K562 (cell line): Measurements from ENCODE around the gene SIRT7. TPM values are rescaled to one million over a fixed set of nuclear protein-coding genes. Genes with fewer than 3 reads are reported as not detected.

ENCODE experiments used
- ATAC-seq: fragments of 200-7000 bp; cut with Tn5 transposase; 3 replicates; pipeline ENCODE4 v1.9.1; 2020; ENCODE audit warnings: moderate library complexity
- BruUV-seq: library from RNA; stranded (reverse); fragments of 400-500 nt; replicated peaks from 2 replicates; lab custom pipeline; 2021; lab: Mats Ljungman, UMichigan
- CTCF ChIA-PET: fragments of 300-600 bp; formaldehyde crosslinking; extraction: SDS; loops from one replicate; lab custom pipeline; 2021; ENCODE audit warnings: low intra/inter-chr PET ratio; lab: Yijun Ruan, JAX
- POLR2A ChIA-PET: fragments of 300-600, 350-650 bp; sonication (Branson Sonifier 250); formaldehyde crosslinking; extraction: SDS; loops from one replicate; lab custom pipeline; 2021; ENCODE audit warnings: antibody characterized with exemption, inconsistent platforms; lab: Yijun Ruan, JAX
- DNase-seq, 4 experiments: peaks; one replicate each; pipeline versions ENCODE4 v3.0.0 to v3.0.0-alpha.2; 2011 to 2018; ENCODE audit warnings: low spot score in 3 of 4, mixed read lengths in 3 of 4; ENCODE audit errors: extremely low read depth in 1 of 4
- FAIRE-seq: peaks from 2 replicates; lab custom pipeline; 2011; peaks lifted over from hg19 to GRCh38; lab: Jason Lieb, UNC
- H2AFZ ChIP-seq: 2 replicates; pipeline ENCODE4 v1.6.0; 2011; ENCODE audit warnings: low read depth, low read length, control low read depth, inconsistent platforms
- H3K27ac ChIP-seq: fragments of 200-600 bp; 3 replicates; pipeline ENCODE4 v1.8.0; 2011; ENCODE audit warnings: low read depth, mild to moderate bottlenecking, control low read depth, inconsistent platforms, low read length, moderate library complexity, mixed read lengths; ENCODE audit errors: extremely low read depth
- H3K27me3 ChIP-seq, 2 experiments: fragments of 300-600 bp in 1 of 2; 2 replicates in 1 of 2; 3 replicates in 1 of 2; pipeline versions ENCODE4 v1.6.0 to v1.8.0; 2011; ENCODE audit warnings: inconsistent platforms in 2 of 2, low read length in 2 of 2, mild to moderate bottlenecking in 1 of 2, mixed read lengths in 1 of 2, moderate library complexity in 1 of 2; ENCODE audit not compliant: control insufficient read depth in 2 of 2, insufficient read depth in 2 of 2
- H3K36me3 ChIP-seq: fragments of 300-600 bp; 3 replicates; pipeline ENCODE4 v1.8.0; 2011; ENCODE audit warnings: mild to moderate bottlenecking, low read length, inconsistent platforms; ENCODE audit not compliant: control insufficient read depth, insufficient read depth
- H3K4me1 ChIP-seq, 2 experiments: fragments of 200-600 bp in 1 of 2; replicated peaks in 1 of 2; 2 replicates in 1 of 2; 3 replicates in 1 of 2; pipeline versions ENCODE4 v1.5.1 to v1.8.0; 2011; ENCODE audit warnings: inconsistent platforms in 2 of 2, low read length in 2 of 2, mild to moderate bottlenecking in 1 of 2, mixed read lengths in 1 of 2, moderate library complexity in 1 of 2; ENCODE audit not compliant: control insufficient read depth in 2 of 2, insufficient read depth in 2 of 2
- H3K4me2 ChIP-seq: 2 replicates; pipeline ENCODE4 v1.6.1; 2011; ENCODE audit warnings: low read length, control low read depth, inconsistent platforms, mixed read lengths; ENCODE audit not compliant: insufficient read depth
- H3K4me3 ChIP-seq: fragments of 200-600 bp; sonication (generic), shearing (Covaris generic); 2 replicates; pipeline ENCODE4 v1.5.1; 2016; ENCODE audit warnings: control low read depth, inconsistent platforms
- H3K79me2 ChIP-seq: fragments of 200-600 bp; 3 replicates; pipeline ENCODE4 v1.8.0; 2011; ENCODE audit warnings: low read length, inconsistent platforms; ENCODE audit not compliant: control insufficient read depth, insufficient read depth
- H3K9ac ChIP-seq, 2 experiments: 2 replicates each; pipeline versions ENCODE4 v1.6.0 to v1.6.1; 2011; ENCODE audit warnings: low read depth in 2 of 2, low read length in 2 of 2, control low read depth in 1 of 2, inconsistent platforms in 1 of 2, mild to moderate bottlenecking in 1 of 2, mixed read lengths in 1 of 2; ENCODE audit not compliant: insufficient read depth in 1 of 2
- H3K9me1 ChIP-seq: one replicate; pipeline ENCODE4 v1.6.0; 2011; ENCODE audit warnings: inconsistent platforms, mild to moderate bottlenecking, low read length, moderate library complexity; ENCODE audit not compliant: control insufficient read depth, insufficient read depth
- H3K9me3 ChIP-seq: replicated peaks from 2 replicates; pipeline ENCODE4 v1.5.1; 2011; ENCODE audit warnings: low read depth, low read length, inconsistent platforms; ENCODE audit not compliant: control insufficient read depth, insufficient read depth
- H4K20me1 ChIP-seq: replicated peaks from 2 replicates; pipeline ENCODE4 v1.6.1; 2011; ENCODE audit warnings: low read length, inconsistent platforms, mixed read lengths; ENCODE audit not compliant: control insufficient read depth, insufficient read depth
- BDP1 ChIP-seq: IDR thresholded peaks from 3 replicates; pipeline ENCODE4 v1.6.1; 2011; ENCODE audit not compliant: insufficient read length, insufficient read depth
- PML ChIP-seq: IDR thresholded peaks from 2 replicates; pipeline ENCODE4 v1.6.1; 2012; ENCODE audit warnings: low read length, inconsistent platforms
- SIRT6 ChIP-seq: IDR thresholded peaks from one replicate; pipeline ENCODE4 v1.6.1; 2012; ENCODE audit warnings: low read depth, mild to moderate bottlenecking, control low read depth, inconsistent platforms, low read length, moderate library complexity
- SMAD1 ChIP-seq: fragments of 150-350 bp; IDR thresholded peaks from 2 replicates; pipeline ENCODE4 v1.6.1; 2014; ENCODE audit warnings: low read length, low read depth; ENCODE audit not compliant: partially characterized antibody
- ZNF830 ChIP-seq: fragments of 250-450 bp; sonication (Bioruptor Pico); IDR thresholded peaks from 2 replicates; pipeline ENCODE4 v1.5.0; 2021; ENCODE audit warnings: mild to moderate bottlenecking
- WGBS: fragments of 100-300 bp; shearing (Covaris generic); methylation state at CpG from one replicate; pipeline ENCODE4 v1.1.6; 2016; ENCODE audit warnings: low coverage, mixed read lengths; ENCODE audit not compliant: insufficient coverage; ENCODE audit errors: missing lambda C conversion rate; 5-methylcytosine and 5-hydroxymethylcytosine counted together
- in situ Hi-C: fragments of 300-500 bp; cut with MboI; formaldehyde crosslinking; loops from 4 replicates; pipeline ENCODE4 v1.15.0; 2018; ENCODE audit warnings: inconsistent platforms, mixed read lengths
- intact Hi-C: fragments of 100-400 bp; cut with micrococcal nuclease; formaldehyde crosslinking; loops from 2 replicates; pipeline ENCODE4 v1.14.2; 2022
- polyA plus RNA-seq, 8 experiments: library from polyadenylated mRNA; depleted of rRNA in 4 of 8; stranded (reverse) in 5 of 8; unstranded in 3 of 8; fragments of >200 nt; fragmentation: Nextera tagmentation in 2 of 8; fragmentation: Illumina TruSeq in 1 of 8; extraction: Ambion mirVana in 2 of 8; extraction: Trizol in 1 of 8; gene quantifications; 2 replicates each; pipeline versions ENCODE4 v1.2.1 to v1.2.3, GENCODE V29; 2011 to 2014; ENCODE audit warnings: inconsistent platforms in 1 of 8, missing spikeins in 1 of 8
- total RNA-seq, 7 experiments: library from RNA; depleted of rRNA in 6 of 7; stranded (reverse); fragments of >200 nt in 6 of 7; fragmentation: Illumina TruSeq in 2 of 7; extraction: Trizol in 2 of 7; gene quantifications; 2 replicates each; pipeline versions ENCODE4 v1.2.1 to v1.2.3, GENCODE V29; 2011 to 2021; ENCODE audit warnings: low replicate concordance in 1 of 7
- TF ChIP-seq, protein P1 (sequence below): fragments of 250-450 bp; sonication (Bioruptor Pico); IDR thresholded peaks from 2 replicates; pipeline ENCODE4 v1.9.0; 2021; ENCODE audit warnings: mild to moderate bottlenecking
- TF ChIP-seq, protein P2 (sequence below), 2 experiments: fragments of 150-350 bp in 1 of 2; IDR thresholded peaks; 2 replicates each; pipeline ENCODE4 v1.6.1; 2012 to 2016; ENCODE audit warnings: low read depth in 2 of 2, low read length in 2 of 2, mild to moderate bottlenecking in 1 of 2, moderate library complexity in 1 of 2
- TF ChIP-seq, protein P3 (sequence below): fragments of 450-650 bp; IDR thresholded peaks from 2 replicates; pipeline ENCODE4 v1.6.1; 2018; ENCODE audit not compliant: partially characterized antibody
- TF ChIP-seq, protein P4 (sequence below): fragments of 450-650 bp; IDR thresholded peaks from 2 replicates; pipeline ENCODE4 v1.6.1; 2016; ENCODE audit warnings: antibody characterized with exemption

The SIRT7 gene
- total and polyA plus RNA-seq, 9 of the 15 experiments (the other 6 are each of a cell fraction or from before 2014, with no cell fraction given) = 1.6 to 54.8 (median 20.3) TPM

DNA sequence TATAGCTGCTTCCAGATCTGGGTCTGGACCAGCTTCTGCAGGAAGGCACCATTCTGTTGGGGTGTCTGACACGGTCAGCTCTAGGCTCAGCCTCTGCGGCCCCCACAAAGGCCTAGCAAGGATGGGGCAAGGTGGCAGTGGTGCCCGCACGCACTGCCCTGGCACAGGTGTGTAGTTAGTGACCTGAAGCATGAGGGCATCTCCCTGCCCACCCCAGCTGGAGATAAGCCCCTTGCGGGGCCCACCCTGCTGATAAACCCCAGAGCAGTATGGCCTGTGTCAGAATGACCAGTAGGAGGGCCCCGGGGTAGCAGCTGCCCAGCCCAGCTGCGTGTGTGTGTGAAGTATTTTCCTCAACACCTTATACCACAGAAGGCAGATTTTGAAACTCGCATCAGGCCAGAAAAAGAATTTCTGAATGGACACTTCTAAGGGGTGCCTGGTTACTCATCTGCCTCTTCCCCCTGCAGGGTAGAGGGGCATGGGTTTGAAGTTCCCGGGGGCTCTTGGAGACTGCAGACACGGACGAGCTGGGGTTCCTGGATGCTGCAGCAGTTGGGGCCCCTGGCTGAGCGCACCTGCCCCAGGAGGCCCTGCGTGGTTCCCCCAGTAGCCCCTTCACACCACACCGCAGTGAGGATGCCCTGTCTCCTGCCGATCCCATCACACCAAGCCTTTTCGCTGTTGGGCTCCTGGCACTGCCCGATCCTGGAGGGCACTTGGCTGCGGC is 51.4 kb downstream of the SIRT7 start:
- Histone ChIP-seq H3K4me2 (no peak overlapping the region), H3K4me1 (peaks cover 35 to 83% of the 10 kb centered on the region in 2 experiments), H4K20me1 (peaks cover 41% of the 10 kb centered on the region), H3K27me3 (no peaks in the 10 kb centered on the region), H3K9me1 (no peaks in the 10 kb centered on the region), H3K4me3 (no peak overlapping the region), H3K9ac (peak overlapping the region in 1 of 2 experiments; percentile 91; a peak in 2 of 4 replicates), H3K9me3 (no peaks in the 10 kb centered on the region), H3K27ac (peak overlapping the region; percentile 93; the same call in 1 of the 3 replicates), H2AFZ (no peak overlapping the region), H3K79me2 (peaks cover 68% of the 10 kb centered on the region), H3K36me3 (peaks cover 70% of the 10 kb centered on the region)
- WGBS = 75% methylated on average over 16 of the region's 18 CpGs
- BruUV-seq = no TSS peak
- intact Hi-C loops = no loop called here
- ChIA-PET POLR2A (interaction anchor here (0.6 to 1.9 kb wide), 14 partner anchors 13 to 737 kb away, joined by 3 to 8 read pairs (median 3); partner anchors contain the start of genes ARL16, HGS, NPB and SIRT7), CTCF (no interaction called here)
- no peak for FAIRE-seq
- peak; percentile 4 for ATAC-seq
- peak in 1 of 4 experiments; percentile 31 for DNase-seq
- in situ Hi-C loops = no loop called here
- TF ChIP-seq ZNF830 (0 out of 2 replicates have a peak, but pooled peaks have one; percentile 35), SMAD1 (peak; percentile 3), SIRT6 (peak; percentile 25), BDP1 (no peak), PML (peak; percentile 19)
- TF ChIP-seq, protein P1, sequence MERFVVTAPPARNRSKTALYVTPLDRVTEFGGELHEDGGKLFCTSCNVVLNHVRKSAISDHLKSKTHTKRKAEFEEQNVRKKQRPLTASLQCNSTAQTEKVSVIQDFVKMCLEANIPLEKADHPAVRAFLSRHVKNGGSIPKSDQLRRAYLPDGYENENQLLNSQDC (CRISPR knock-in tag) = no peak
- TF ChIP-seq, protein P2, sequence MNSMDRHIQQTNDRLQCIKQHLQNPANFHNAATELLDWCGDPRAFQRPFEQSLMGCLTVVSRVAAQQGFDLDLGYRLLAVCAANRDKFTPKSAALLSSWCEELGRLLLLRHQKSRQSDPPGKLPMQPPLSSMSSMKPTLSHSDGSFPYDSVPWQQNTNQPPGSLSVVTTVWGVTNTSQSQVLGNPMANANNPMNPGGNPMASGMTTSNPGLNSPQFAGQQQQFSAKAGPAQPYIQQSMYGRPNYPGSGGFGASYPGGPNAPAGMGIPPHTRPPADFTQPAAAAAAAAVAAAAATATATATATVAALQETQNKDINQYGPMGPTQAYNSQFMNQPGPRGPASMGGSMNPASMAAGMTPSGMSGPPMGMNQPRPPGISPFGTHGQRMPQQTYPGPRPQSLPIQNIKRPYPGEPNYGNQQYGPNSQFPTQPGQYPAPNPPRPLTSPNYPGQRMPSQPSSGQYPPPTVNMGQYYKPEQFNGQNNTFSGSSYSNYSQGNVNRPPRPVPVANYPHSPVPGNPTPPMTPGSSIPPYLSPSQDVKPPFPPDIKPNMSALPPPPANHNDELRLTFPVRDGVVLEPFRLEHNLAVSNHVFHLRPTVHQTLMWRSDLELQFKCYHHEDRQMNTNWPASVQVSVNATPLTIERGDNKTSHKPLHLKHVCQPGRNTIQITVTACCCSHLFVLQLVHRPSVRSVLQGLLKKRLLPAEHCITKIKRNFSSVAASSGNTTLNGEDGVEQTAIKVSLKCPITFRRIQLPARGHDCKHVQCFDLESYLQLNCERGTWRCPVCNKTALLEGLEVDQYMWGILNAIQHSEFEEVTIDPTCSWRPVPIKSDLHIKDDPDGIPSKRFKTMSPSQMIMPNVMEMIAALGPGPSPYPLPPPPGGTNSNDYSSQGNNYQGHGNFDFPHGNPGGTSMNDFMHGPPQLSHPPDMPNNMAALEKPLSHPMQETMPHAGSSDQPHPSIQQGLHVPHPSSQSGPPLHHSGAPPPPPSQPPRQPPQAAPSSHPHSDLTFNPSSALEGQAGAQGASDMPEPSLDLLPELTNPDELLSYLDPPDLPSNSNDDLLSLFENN (IDR thresholded peaks at IDR 0.05; ENCODE audit: low read depth in 2 of 2, low read length in 2 of 2) = 0 out of 4 replicates have a peak, but pooled peaks of 1 of the 2 experiments have one; percentile 27
- TF ChIP-seq, protein P3, sequence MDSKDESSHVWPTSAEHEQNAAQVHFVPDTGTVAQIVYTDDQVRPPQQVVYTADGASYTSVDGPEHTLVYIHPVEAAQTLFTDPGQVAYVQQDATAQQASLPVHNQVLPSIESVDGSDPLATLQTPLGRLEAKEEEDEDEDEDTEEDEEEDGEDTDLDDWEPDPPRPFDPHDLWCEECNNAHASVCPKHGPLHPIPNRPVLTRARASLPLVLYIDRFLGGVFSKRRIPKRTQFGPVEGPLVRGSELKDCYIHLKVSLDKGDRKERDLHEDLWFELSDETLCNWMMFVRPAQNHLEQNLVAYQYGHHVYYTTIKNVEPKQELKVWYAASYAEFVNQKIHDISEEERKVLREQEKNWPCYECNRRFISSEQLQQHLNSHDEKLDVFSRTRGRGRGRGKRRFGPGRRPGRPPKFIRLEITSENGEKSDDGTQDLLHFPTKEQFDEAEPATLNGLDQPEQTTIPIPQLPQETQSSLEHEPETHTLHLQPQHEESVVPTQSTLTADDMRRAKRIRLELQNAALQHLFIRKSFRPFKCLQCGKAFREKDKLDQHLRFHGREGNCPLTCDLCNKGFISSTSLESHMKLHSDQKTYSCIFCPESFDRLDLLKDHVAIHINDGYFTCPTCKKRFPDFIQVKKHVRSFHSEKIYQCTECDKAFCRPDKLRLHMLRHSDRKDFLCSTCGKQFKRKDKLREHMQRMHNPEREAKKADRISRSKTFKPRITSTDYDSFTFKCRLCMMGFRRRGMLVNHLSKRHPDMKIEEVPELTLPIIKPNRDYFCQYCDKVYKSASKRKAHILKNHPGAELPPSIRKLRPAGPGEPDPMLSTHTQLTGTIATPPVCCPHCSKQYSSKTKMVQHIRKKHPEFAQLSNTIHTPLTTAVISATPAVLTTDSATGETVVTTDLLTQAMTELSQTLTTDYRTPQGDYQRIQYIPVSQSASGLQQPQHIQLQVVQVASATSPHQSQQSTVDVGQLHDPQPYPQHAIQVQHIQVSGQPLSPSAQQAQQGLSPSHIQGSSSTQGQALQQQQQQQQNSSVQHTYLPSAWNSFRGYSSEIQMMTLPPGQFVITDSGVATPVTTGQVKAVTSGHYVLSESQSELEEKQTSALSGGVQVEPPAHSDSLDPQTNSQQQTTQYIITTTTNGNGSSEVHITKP = peak; percentile 54
- TF ChIP-seq, protein P4, sequence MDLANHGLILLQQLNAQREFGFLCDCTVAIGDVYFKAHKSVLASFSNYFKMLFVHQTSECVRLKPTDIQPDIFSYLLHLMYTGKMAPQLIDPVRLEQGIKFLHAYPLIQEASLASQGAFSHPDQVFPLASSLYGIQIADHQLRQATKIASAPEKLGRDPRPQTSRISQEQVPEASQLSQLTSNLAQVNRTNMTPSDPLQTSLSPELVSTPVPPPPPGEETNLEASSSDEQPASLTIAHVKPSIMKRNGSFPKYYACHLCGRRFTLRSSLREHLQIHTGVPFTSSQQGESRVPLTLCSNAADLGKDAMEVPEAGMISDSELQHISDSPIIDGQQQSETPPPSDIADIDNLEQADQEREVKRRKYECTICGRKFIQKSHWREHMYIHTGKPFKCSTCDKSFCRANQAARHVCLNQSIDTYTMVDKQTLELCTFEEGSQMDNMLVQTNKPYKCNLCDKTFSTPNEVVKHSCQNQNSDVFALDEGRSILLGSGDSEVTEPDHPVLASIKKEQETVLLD = no peak
